WERI-Rb-1 (cell line): Measurements from ENCODE around the gene SERPINA12.

ENCODE experiments used
- DNase-seq: peaks from one replicate; pipeline ENCODE4 v3.0.0-alpha.2; 2020
- H3K27ac ChIP-seq: fragments of 250-450 bp; sonication (Bioruptor Pico); 2 replicates; pipeline ENCODE4 v1.5.1; 2020; ENCODE audit warnings: mild to moderate bottlenecking, moderate library complexity
- H3K27me3 ChIP-seq: fragments of 250-450 bp; sonication (Bioruptor Pico); 2 replicates; pipeline ENCODE4 v1.5.1; 2021; ENCODE audit warnings: mild to moderate bottlenecking, low read depth, moderate library complexity; ENCODE audit not compliant: insufficient read depth, severe bottlenecking
- H3K36me3 ChIP-seq: fragments of 250-450 bp; sonication (Bioruptor Pico); 2 replicates; pipeline ENCODE4 v1.5.1; 2020; ENCODE audit warnings: mild to moderate bottlenecking, moderate library complexity
- H3K4me3 ChIP-seq: 2 replicates; pipeline ENCODE4 v1.5.1; 2011; ENCODE audit warnings: low read depth, mild to moderate bottlenecking, control low read depth, low read length
- H3K9me3 ChIP-seq: fragments of 250-450 bp; sonication (Bioruptor Pico); 2 replicates; pipeline ENCODE4 v1.5.1; 2021; ENCODE audit warnings: mild to moderate bottlenecking, moderate library complexity; ENCODE audit not compliant: severe bottlenecking
- TF ChIP-seq, protein P1 (sequence below): IDR thresholded peaks from 2 replicates; pipeline ENCODE4 v1.5.1; 2011; ENCODE audit warnings: low read depth, mild to moderate bottlenecking, control low read depth, inconsistent platforms, low read length

The SERPINA12 gene

DNA sequence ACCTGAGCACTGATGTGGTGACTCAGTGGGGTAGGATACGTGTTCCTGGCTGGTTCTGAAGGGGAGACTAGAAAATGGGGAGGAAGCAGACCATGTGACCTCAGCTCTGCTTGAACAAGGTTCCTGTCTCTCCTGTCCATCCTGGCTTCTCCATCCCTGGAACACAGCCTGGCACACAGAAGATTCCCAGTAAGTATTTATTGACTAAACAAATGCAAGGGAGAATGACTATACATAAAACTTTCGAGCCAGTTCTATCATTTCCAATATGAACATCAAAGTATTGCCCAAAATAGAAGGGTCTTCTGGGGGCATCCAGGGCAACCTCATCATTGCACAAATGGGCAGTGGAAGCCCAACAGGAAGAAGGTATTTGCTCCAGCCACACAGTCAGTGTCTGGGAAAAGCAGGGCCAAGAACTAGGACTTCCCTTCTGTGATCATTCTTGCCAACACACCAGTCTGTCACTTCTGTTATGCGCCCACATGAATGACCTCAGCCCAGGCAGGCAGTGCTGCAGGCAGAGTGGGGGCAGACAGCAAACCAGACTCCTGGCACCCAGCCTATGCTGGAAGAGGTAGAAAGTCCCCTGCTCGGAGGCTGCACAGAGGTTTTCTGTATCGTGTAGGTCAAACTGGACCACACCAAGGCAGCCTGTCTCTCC is 27.7 kb downstream of the SERPINA12 start:
- peaks cover 87% of the 10 kb centered on the region for H3K27me3 ChIP-seq
- H3K27ac ChIP-seq = no peak overlapping the region
- peaks cover 2% of the 10 kb centered on the region for H3K9me3 ChIP-seq
- H3K4me3 ChIP-seq = no peak overlapping the region
- H3K36me3 ChIP-seq = no peaks in the 10 kb centered on the region
- no peak for DNase-seq
- TF ChIP-seq, protein P1, sequence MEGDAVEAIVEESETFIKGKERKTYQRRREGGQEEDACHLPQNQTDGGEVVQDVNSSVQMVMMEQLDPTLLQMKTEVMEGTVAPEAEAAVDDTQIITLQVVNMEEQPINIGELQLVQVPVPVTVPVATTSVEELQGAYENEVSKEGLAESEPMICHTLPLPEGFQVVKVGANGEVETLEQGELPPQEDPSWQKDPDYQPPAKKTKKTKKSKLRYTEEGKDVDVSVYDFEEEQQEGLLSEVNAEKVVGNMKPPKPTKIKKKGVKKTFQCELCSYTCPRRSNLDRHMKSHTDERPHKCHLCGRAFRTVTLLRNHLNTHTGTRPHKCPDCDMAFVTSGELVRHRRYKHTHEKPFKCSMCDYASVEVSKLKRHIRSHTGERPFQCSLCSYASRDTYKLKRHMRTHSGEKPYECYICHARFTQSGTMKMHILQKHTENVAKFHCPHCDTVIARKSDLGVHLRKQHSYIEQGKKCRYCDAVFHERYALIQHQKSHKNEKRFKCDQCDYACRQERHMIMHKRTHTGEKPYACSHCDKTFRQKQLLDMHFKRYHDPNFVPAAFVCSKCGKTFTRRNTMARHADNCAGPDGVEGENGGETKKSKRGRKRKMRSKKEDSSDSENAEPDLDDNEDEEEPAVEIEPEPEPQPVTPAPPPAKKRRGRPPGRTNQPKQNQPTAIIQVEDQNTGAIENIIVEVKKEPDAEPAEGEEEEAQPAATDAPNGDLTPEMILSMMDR = no peak

DNA sequence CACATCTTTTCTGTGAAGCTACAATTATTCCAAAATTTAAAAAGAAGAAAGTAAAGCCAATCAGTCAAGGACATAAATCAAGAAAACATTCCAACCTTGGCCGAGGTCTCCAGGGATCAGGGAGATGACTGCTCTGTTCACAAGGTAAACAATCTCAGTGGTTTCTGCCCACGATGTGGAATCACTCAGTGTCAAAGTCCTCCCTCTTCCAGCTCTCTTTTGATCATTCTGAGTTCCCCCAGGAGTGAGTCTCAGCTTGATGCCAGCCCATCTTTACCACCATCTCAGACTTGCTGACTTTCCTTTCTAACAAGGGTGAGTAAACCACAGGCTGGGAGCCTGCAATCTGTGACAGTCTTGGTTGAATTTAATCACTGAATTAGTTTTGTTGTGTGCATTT is 28.5 kb downstream of the SERPINA12 start:
- TF ChIP-seq, protein P1 = no peak
- DNase-seq = no peak

DNA sequence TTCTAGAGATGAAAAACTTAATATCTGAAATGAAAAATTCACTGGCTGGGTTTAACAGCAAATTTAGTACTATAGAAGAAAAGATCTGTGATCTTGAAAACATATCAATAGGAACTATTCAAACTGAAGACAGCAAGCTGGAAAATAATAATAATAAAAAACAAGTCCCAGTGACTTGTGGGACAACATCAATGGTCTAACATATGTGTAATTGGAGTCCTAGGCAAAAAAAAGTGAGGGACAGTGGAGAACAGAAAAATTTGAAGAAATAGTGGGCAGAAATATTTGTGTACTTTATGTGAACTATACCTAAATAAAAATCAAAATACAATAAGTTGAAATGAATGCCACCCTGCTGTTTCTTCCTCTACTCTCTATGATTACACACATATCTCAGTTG is 30.8 kb downstream of the SERPINA12 start:
- no peak overlapping the region for H3K27ac ChIP-seq
- no peak overlapping the region for H3K4me3 ChIP-seq
- TF ChIP-seq, protein P1 = no peak
- no peak for DNase-seq
- peaks cover 85% of the 10 kb centered on the region for H3K27me3 ChIP-seq
- no peaks in the 10 kb centered on the region for H3K36me3 ChIP-seq
- H3K9me3 ChIP-seq = peaks cover 2% of the 10 kb centered on the region

More for the DNA sequence above, 28.5 kb downstream of the SERPINA12 start:
- no peak overlapping the region for H3K27ac ChIP-seq
- H3K36me3 ChIP-seq = no peaks in the 10 kb centered on the region
- peaks cover 2% of the 10 kb centered on the region for H3K9me3 ChIP-seq
- no peak overlapping the region for H3K4me3 ChIP-seq
- H3K27me3 ChIP-seq = peaks cover 86% of the 10 kb centered on the region

DNA sequence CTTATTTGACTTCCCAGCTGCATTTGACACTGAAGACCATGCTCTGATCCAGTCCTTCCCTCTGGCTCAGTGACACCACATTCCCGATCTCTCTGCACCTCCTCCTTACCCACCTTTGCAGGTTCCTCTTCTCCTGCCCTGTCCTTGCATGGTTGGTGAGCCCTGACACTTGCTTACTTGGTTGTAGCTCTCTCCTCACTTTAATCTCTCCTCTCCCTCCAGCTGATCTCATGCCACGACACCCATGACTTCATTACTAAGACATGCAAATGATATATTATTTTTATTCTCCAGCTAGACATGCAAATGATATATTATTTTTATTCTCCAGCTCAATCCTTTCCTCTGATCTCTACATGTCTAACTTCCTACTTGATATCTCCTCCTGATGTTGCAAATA is 33.2 kb downstream of the SERPINA12 start, which contains the start of gene SERPINA9:
SERPINA9 (minus strand) TSS at position 175 of the 400 bp plus-strand sequence. CDS start 6,357 bp downstream, outside the sequence.
- no peak within 1 kb of the TSS for H3K4me3 ChIP-seq
- TF ChIP-seq, protein P1 = no peak
- H3K9me3 ChIP-seq = peaks cover 2% of the 10 kb centered on the region
- H3K27ac ChIP-seq = no peak within 1 kb of the TSS
- DNase-seq = no peak
- H3K36me3 ChIP-seq = no peaks in the 10 kb centered on the region
- peaks cover 90% of the 10 kb centered on the region for H3K27me3 ChIP-seq

DNA sequence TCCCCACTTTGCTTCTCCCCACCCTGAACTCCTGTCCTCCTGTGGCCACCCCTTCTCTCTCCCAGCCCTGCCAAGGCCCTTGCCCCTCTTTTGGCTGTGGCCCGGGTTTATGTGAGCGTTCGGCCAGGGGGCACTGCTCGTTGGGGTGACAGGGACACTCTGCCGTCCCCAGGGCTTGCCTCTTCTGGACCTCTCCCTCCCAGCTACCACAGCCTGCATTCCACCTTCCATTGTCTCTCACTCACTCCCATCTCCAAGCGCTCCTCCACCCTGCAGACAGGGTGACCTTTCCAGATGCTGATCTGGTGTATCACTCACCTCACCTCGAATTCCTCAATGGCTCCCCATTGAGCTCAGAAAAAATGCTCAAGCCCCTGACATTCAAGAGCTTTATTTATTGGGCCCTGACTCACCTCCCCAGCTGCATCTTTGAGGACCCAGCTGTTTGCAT is 34.7 kb downstream of the SERPINA12 start:
- TF ChIP-seq, protein P1 = no peak
- no peaks in the 10 kb centered on the region for H3K36me3 ChIP-seq
- DNase-seq = no peak
- H3K9me3 ChIP-seq = peaks cover 2% of the 10 kb centered on the region
- no peak overlapping the region for H3K4me3 ChIP-seq
- no peak overlapping the region for H3K27ac ChIP-seq
- peaks cover 93% of the 10 kb centered on the region for H3K27me3 ChIP-seq
